GM12878 (cell line): ENCODE results near the gene DNAJB2. TPM values are rescaled to one million over a fixed set of nuclear protein-coding genes. Genes with fewer than 3 reads are reported as not detected.

Source experiments
- ATAC-seq: fragments of 200-7000 bp; cut with Tn5 transposase; 3 replicates; pipeline ENCODE4 v1.9.1; 2020; ENCODE audit warnings: mild to moderate bottlenecking, moderate library complexity
- BruUV-seq: library from RNA; stranded (reverse); fragments of 400-500 nt; replicated peaks from 2 replicates; lab custom pipeline; 2021; lab: Mats Ljungman, UMichigan
- CTCF ChIA-PET: fragments of 300-600 bp; sonication (Branson Sonifier 250); formaldehyde crosslinking; extraction: SDS; loops from one replicate; lab custom pipeline; 2021; ENCODE audit warnings: inconsistent platforms; lab: Yijun Ruan, JAX
- POLR2A ChIA-PET: fragments of 350-600 bp; formaldehyde crosslinking; extraction: SDS; loops from one replicate; lab custom pipeline; 2021; ENCODE audit warnings: inconsistent platforms; lab: Charles Lee
- RAD21 ChIA-PET: fragments of 300-600 bp; sonication (Branson Sonifier 250); formaldehyde crosslinking; loops from one replicate; lab custom pipeline; 2023; ENCODE audit warnings: antibody characterized with exemption; ENCODE audit not compliant: unreplicated experiment; lab: Charles Lee
- SMC1A ChIA-PET: fragments of 300-600 bp; sonication (Branson Sonifier 250); formaldehyde crosslinking; loops from one replicate; lab custom pipeline; 2023; ENCODE audit not compliant: unreplicated experiment, uncharacterized antibody; lab: Charles Lee
- DNase-seq: peaks from one replicate; pipeline ENCODE4 v3.0.0-alpha.2; 2011; ENCODE audit warnings: low read depth, low spot score
- FAIRE-seq: peaks from 3 replicates; lab custom pipeline; 2011; peaks lifted over from hg19 to GRCh38; lab: Jason Lieb, UNC
- H2AFZ ChIP-seq: 2 replicates; pipeline ENCODE4 v1.6.0; 2011; ENCODE audit warnings: low read depth, low read length, control low read depth; ENCODE audit not compliant: control insufficient read depth
- H3K27ac ChIP-seq: 2 replicates; pipeline ENCODE4 v1.5.1; 2011; ENCODE audit warnings: control low read depth; ENCODE audit not compliant: control insufficient read depth, insufficient read depth
- H3K27me3 ChIP-seq, 2 experiments: replicated peaks in 1 of 2; 2 replicates each; pipeline versions ENCODE4 v1.6.0 to v1.6.1; 2011; ENCODE audit warnings: low read length in 1 of 2; ENCODE audit not compliant: control insufficient read depth in 2 of 2, insufficient read depth in 2 of 2
- H3K36me3 ChIP-seq, 2 experiments: 2 replicates each; pipeline ENCODE4 v1.5.1; 2011; ENCODE audit warnings: low read length in 1 of 2; ENCODE audit not compliant: control insufficient read depth in 2 of 2, insufficient read depth in 2 of 2
- H3K4me1 ChIP-seq: 2 replicates; pipeline ENCODE4 v1.6.1; 2011; ENCODE audit warnings: mild to moderate bottlenecking, low read length, moderate library complexity, mixed read lengths; ENCODE audit not compliant: control insufficient read depth, insufficient read depth
- H3K4me2 ChIP-seq: 2 replicates; pipeline ENCODE4 v1.6.0; 2011; ENCODE audit warnings: control low read depth; ENCODE audit not compliant: control insufficient read depth, insufficient read depth
- H3K4me3 ChIP-seq: fragments of 200-600 bp; sonication (generic); 2 replicates; pipeline ENCODE4 v1.5.1; 2016
- H3K79me2 ChIP-seq: 2 replicates; pipeline ENCODE4 v1.6.0; 2011; ENCODE audit warnings: low read length; ENCODE audit not compliant: control insufficient read depth, insufficient read depth
- H3K9ac ChIP-seq: 2 replicates; pipeline ENCODE4 v1.8.0; 2011; ENCODE audit warnings: low read length, control low read depth, mixed read lengths; ENCODE audit not compliant: control insufficient read depth, insufficient read depth
- H3K9me3 ChIP-seq: replicated peaks from 3 replicates; pipeline ENCODE4 v1.5.1; 2011; ENCODE audit warnings: mild to moderate bottlenecking, low read length; ENCODE audit not compliant: control insufficient read depth, insufficient read depth
- H4K20me1 ChIP-seq: 2 replicates; pipeline ENCODE4 v1.6.0; 2011; ENCODE audit not compliant: control insufficient read depth, insufficient read depth
- CHD4 ChIP-seq: fragments of 200-600 bp; sonication (generic); IDR thresholded peaks from 2 replicates; pipeline ENCODE4 v1.6.1; 2016; ENCODE audit warnings: mild to moderate bottlenecking
- ESRRA ChIP-seq: IDR thresholded peaks from 2 replicates; pipeline ENCODE4 v1.6.1; 2012; ENCODE audit warnings: mild to moderate bottlenecking, low read length, improper control_type of control experiment
- FOS ChIP-seq: IDR thresholded peaks from 3 replicates; pipeline ENCODE4 v1.6.1; 2011; ENCODE audit warnings: borderline replicate concordance; ENCODE audit not compliant: insufficient read length; ENCODE audit errors: extremely low read depth
- GATAD2B ChIP-seq: fragments of 450-650 bp; conservative IDR thresholded peaks from 2 replicates; pipeline ENCODE4 v1.6.1; 2017; ENCODE audit warnings: low read depth, mild to moderate bottlenecking, moderate library complexity
- LARP7 ChIP-seq: fragments of 450-650 bp; IDR thresholded peaks from 2 replicates; pipeline ENCODE4 v1.6.1; 2017; ENCODE audit warnings: mild to moderate bottlenecking
- MYC ChIP-seq: IDR thresholded peaks from 2 replicates; pipeline ENCODE4 v1.6.1; 2011; ENCODE audit warnings: mild to moderate bottlenecking, low read length, moderate library complexity, inconsistent platforms; ENCODE audit not compliant: insufficient read depth, insufficient replicate concordance, insufficient read length, severe bottlenecking
- NFXL1 ChIP-seq: fragments of 450-650 bp; IDR thresholded peaks from 2 replicates; pipeline ENCODE4 v1.6.1; 2017; ENCODE audit warnings: antibody characterized with exemption, mild to moderate bottlenecking, borderline replicate concordance
- NKRF ChIP-seq: fragments of 450-650 bp; conservative IDR thresholded peaks from 2 replicates; pipeline ENCODE4 v1.6.1; 2017; ENCODE audit warnings: mild to moderate bottlenecking, moderate library complexity
- NR2F1 ChIP-seq: fragments of 450-650 bp; conservative IDR thresholded peaks from 2 replicates; pipeline ENCODE4 v1.6.1; 2017; ENCODE audit warnings: mild to moderate bottlenecking
- PAX5 ChIP-seq: IDR thresholded peaks from 2 replicates; pipeline ENCODE4 v1.6.1; 2011; ENCODE audit warnings: low read depth, low read length, borderline replicate concordance
- PAX8 ChIP-seq: fragments of 450-650 bp; IDR thresholded peaks from 2 replicates; pipeline ENCODE4 v1.6.1; 2017; ENCODE audit warnings: mild to moderate bottlenecking, moderate library complexity
- PBX3 ChIP-seq: IDR thresholded peaks from 2 replicates; pipeline ENCODE4 v1.6.1; 2011; ENCODE audit warnings: mild to moderate bottlenecking, low read depth, low read length, moderate library complexity; ENCODE audit not compliant: insufficient replicate concordance
- YY1 ChIP-seq: IDR thresholded peaks from 2 replicates; pipeline ENCODE4 v1.6.1; 2011; ENCODE audit warnings: low read depth, mild to moderate bottlenecking, low read length
- WGBS: methylation state at CpG from one replicate; pipeline ENCODE4 v1.1.6; 2016; ENCODE audit warnings: low lambda C conversion rate; ENCODE audit not compliant: insufficient replicate concordance, insufficient coverage; ENCODE audit errors: missing lambda C conversion rate; 5-methylcytosine and 5-hydroxymethylcytosine counted together
- in situ Hi-C: fragments of 300-500 bp; cut with MboI; formaldehyde crosslinking; loops from 9 replicates; pipeline ENCODE4 v1.14.3; 2018; ENCODE audit warnings: mixed read lengths
- intact Hi-C: fragments of 100-400 bp; cut with micrococcal nuclease; formaldehyde crosslinking; loops from one replicate; pipeline ENCODE4 v1.14.2; 2022; ENCODE audit not compliant: unreplicated experiment
- polyA plus RNA-seq, 11 experiments: library from polyadenylated mRNA; depleted of rRNA in 4 of 11; unstranded in 6 of 11; stranded (reverse) in 5 of 11; fragments of >200 nt; fragmentation: Nextera tagmentation in 4 of 11; fragmentation: Illumina TruSeq in 1 of 11; extraction: Ambion mirVana in 4 of 11; extraction: Trizol in 1 of 11; gene quantifications; 1 replicate in 1 of 11; 2 replicates in 10 of 11; pipeline versions ENCODE4 v1.2.1 to v1.2.3, GENCODE V29; 2011 to 2016; ENCODE audit warnings: inconsistent platforms in 2 of 11, missing spikeins in 2 of 11, low read depth in 1 of 11
- total RNA-seq, 4 experiments: library from RNA; depleted of rRNA in 3 of 4; stranded (reverse); fragments of >200 nt in 3 of 4; fragmentation: Illumina TruSeq in 1 of 4; extraction: Trizol in 1 of 4; gene quantifications; 2 replicates each; pipeline versions ENCODE4 v1.2.1 to v1.2.3, GENCODE V29; 2013 to 2021

DNAJB2 gene
- total and polyA plus RNA-seq, 10 of the 15 experiments (the other 5 are each of a cell fraction or from before 2014, with no cell fraction given): 0.26 to 36.5 (median 12.5) TPM

- Histone ChIP-seq H3K9ac (no peak overlapping the region), H3K4me3 (no peak overlapping the region), H3K4me1 (peaks cover 3% of the 10 kb centered on the region), H4K20me1 (no peaks in the 10 kb centered on the region), H2AFZ (no peak overlapping the region), H3K4me2 (no peak overlapping the region), H3K36me3 (no peaks in the 10 kb centered on the region), H3K27ac (no peak overlapping the region), H3K27me3 (peaks cover 0 to 3% of the 10 kb centered on the region in 2 experiments; a peak in 2 of 4 replicates), H3K9me3 (no peaks in the 10 kb centered on the region), H3K79me2 (no peaks in the 10 kb centered on the region)
- ATAC-seq (no peak), DNase-seq (no peak), FAIRE-seq (no peak)
- RAD21 ChIA-PET: interaction anchor here (6.5 kb wide), 1 partner anchor 11 kb away, joined by 78 read pairs; the partner anchor contains the start of gene DNAJB2
- intact Hi-C loops (no loop called here), in situ Hi-C loops (no loop called here)
- no TSS peak for BruUV-seq
- no peak for TF ChIP-seq ESRRA
- no peak for TF ChIP-seq NFXL1
- no peak for TF ChIP-seq GATAD2B
- no peak for TF ChIP-seq YY1
- no peak for TF ChIP-seq FOS
- TF ChIP-seq NR2F1: no peak
- no peak for TF ChIP-seq PAX5
- no peak for TF ChIP-seq LARP7
- no peak for TF ChIP-seq PBX3
- TF ChIP-seq NKRF: no peak
- TF ChIP-seq MYC: no peak
- TF ChIP-seq CHD4: no peak
- no peak for TF ChIP-seq PAX8
- SMC1A ChIA-PET: interaction anchor here (6.0 kb wide), 1 partner anchor 10 kb away, joined by 96 read pairs; the partner anchor contains the start of gene DNAJB2
- 47% methylated on average over 16 of the region's 16 CpGs for WGBS
- POLR2A ChIA-PET: no interaction called here
- CTCF ChIA-PET: interaction anchor here (1.1 to 6.7 kb wide), 3 partner anchors 11 to 119 kb away, joined by 3 to 257 read pairs (median 4); partner anchors contain the start of gene DNAJB2
These were observed 10.6 kb downstream of the DNAJB2 start for GRCh38 chr2:219289537-219290361.
